Measurements from ENCODE around the gene GPS2. TPM values are rescaled to one million over a fixed set of nuclear protein-coding genes. Genes with fewer than 3 reads are reported as not detected.

GPS2 gene
- total and polyA plus RNA-seq, 3 donors from 2014 or later, result 204 to 239 (median 219) TPM

DNA sequence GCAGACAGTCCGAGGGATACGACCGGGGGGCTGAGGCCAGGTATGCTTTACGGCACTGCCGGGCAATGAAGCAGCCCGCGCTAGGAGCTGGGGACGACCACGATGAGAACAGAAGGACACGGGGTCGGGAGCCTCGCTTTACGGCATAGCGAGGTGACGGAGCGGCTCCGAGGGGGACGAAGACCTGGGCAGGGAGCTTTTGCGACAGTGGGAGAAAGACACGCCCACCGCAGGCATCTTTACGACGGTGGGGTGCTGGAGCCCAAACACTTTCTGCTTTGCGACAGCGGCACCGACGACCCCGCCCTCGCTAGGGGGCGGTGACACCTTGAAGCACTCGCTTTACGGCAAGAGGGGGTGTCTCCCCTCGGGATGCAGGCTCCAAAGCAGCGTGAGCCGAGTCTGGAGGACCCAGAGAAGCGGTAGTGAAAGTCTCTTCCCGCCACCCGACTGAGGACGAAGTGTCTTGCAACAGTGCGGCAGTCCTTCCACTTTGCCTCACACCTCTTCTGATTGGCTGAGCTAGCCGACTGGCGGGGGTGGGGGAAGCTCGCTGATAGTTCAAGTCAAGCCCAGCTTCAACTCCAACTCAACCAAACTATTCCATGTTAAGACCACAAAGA lies 14.3 kb upstream of the GPS2 start:
- peak; percentile 99 for DNase-seq
- 0% methylated on average over 9 to 43 of the region's 43 CpGs for WGBS, 2 donors
- peak overlapping the region; percentile 80 to 92 for H3K4me3 ChIP-seq
- no peaks in the 10 kb centered on the region for H3K27me3 ChIP-seq
- no peaks in the 10 kb centered on the region for H3K36me3 ChIP-seq (ENCODE audit: low read depth, missing control alignments)
- no peaks in the 10 kb centered on the region for H3K9me3 ChIP-seq
- peak overlapping the region; percentile 80 to 92 for H3K27ac ChIP-seq
- H3K4me1 ChIP-seq, result peaks cover 14% of the 10 kb centered on the region
- intact Hi-C loops (cut with DNase I; ENCODE audit: low total_unique reads), result no loop called here
- TF ChIP-seq POLR2A (IDR thresholded peaks at IDR 0.05), result no peak
- peak in 2 of 3 experiments; percentile 14 to 26 for TF ChIP-seq CTCF (IDR thresholded peaks at IDR 0.05)

GRCh38 chr17:7328840-7329373 lies 13.7 kb upstream of the GPS2 start, which contains the start of gene NEURL4:
NEURL4 (minus strand) TSS chr17:7329335; CDS start chr17:7329312, 23 bp downstream.
- intact Hi-C loops (cut with DNase I; ENCODE audit: low total_unique reads), result no loop called here
- peak; percentile 53 for DNase-seq
- peak within 1 kb of the TSS; percentile 80 to 92 for H3K27ac ChIP-seq
- no peaks in the 10 kb centered on the region for H3K36me3 ChIP-seq (ENCODE audit: low read depth, missing control alignments)
- no peak for TF ChIP-seq CTCF (IDR thresholded peaks at IDR 0.05)
- TF ChIP-seq POLR2A (IDR thresholded peaks at IDR 0.05), result no peak
- H3K9me3 ChIP-seq, result no peaks in the 10 kb centered on the region
- peaks cover 14% of the 10 kb centered on the region for H3K4me1 ChIP-seq
- WGBS, 2 donors, result 0 to 1% methylated on average over 28 to 30 of the region's 50 CpGs
- H3K27me3 ChIP-seq, result no peaks in the 10 kb centered on the region
- peak within 1 kb of the TSS; percentile 80 to 92 for H3K4me3 ChIP-seq

DNA sequence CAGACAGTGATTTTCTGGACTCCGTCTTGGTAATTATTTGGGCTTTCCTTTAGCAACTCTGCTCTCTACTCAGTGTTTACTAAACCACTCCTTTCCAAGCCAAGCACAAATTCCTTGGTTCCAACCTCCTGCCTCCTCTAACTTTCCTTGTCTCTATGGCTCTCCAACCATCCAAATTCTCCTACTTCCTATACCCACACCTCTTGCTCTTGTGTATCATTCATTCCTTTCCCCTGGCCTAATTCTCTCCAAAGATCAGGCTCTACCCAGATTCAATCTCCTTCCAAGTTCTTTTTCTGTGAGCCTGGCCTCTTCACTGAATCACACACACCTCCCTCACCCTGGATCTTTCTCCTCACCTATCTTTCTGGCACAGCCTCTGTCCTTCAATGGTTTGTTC lies 12.8 kb upstream of the GPS2 start:
- intact Hi-C loops (cut with DNase I; ENCODE audit: low total_unique reads), result no loop called here
- no peaks in the 10 kb centered on the region for H3K9me3 ChIP-seq
- 67 to 75% methylated on average over 1 of the region's 1 CpG for WGBS, 2 donors
- H3K36me3 ChIP-seq (ENCODE audit: low read depth, missing control alignments), result no peaks in the 10 kb centered on the region
- H3K27ac ChIP-seq, result no peak overlapping the region
- no peak for DNase-seq
- peaks cover 14% of the 10 kb centered on the region for H3K4me1 ChIP-seq
- TF ChIP-seq POLR2A (IDR thresholded peaks at IDR 0.05), result no peak
- no peak for TF ChIP-seq CTCF (IDR thresholded peaks at IDR 0.05)
- no peaks in the 10 kb centered on the region for H3K27me3 ChIP-seq
- H3K4me3 ChIP-seq, result peak overlapping the region in 1 of 2 donors; percentile 80

- Histone ChIP-seq H3K27me3 (no peaks in the 10 kb centered on the region), H3K9me3 (no peaks in the 10 kb centered on the region), H3K4me3 (no peak overlapping the region), H3K4me1 (peaks cover 14% of the 10 kb centered on the region), H3K27ac (no peak overlapping the region), H3K36me3 (ENCODE audit: low read depth, missing control alignments) (no peaks in the 10 kb centered on the region)
- TF ChIP-seq POLR2A (IDR thresholded peaks at IDR 0.05) (no peak), CTCF (IDR thresholded peaks at IDR 0.05) (no peak)
- 77 to 84% methylated on average over 2 to 17 of the region's 17 CpGs for WGBS, 2 donors
- intact Hi-C loops (cut with DNase I; ENCODE audit: low total_unique reads), result no loop called here
- no peak for DNase-seq
Observed at GRCh38 chr17:7327501-7327900, 12.3 kb upstream of the GPS2 start.

- TF ChIP-seq POLR2A (IDR thresholded peaks at IDR 0.05) (no peak), CTCF (IDR thresholded peaks at IDR 0.05) (no peak)
- H3K9me3 ChIP-seq, result no peaks in the 10 kb centered on the region
- no peak overlapping the region for H3K27ac ChIP-seq
- H3K4me3 ChIP-seq, result no peak overlapping the region
- H3K4me1 ChIP-seq, result peaks cover 14% of the 10 kb centered on the region
- no peak for DNase-seq
- no peaks in the 10 kb centered on the region for H3K36me3 ChIP-seq (ENCODE audit: low read depth, missing control alignments)
- H3K27me3 ChIP-seq, result no peaks in the 10 kb centered on the region
- WGBS, 2 donors, result 86 to 88% methylated on average over 7 of the region's 7 CpGs
- intact Hi-C loops (cut with DNase I; ENCODE audit: low total_unique reads), result no loop called here
Observed at GRCh38 chr17:7327056-7327455, 11.9 kb upstream of the GPS2 start.
